Keratinocyte (primary cell): Measurements from ENCODE around the gene ERO1B.

Source experiments
- EZH2 ChIP-seq: IDR thresholded peaks from one replicate; pipeline ENCODE4 v1.6.1; 2012; ENCODE audit warnings: inconsistent platforms, mild to moderate bottlenecking, low read length, moderate library complexity
- TF ChIP-seq, protein P1 (sequence below), 3 experiments: IDR thresholded peaks in 1 of 3; conservative IDR thresholded peaks in 1 of 3; optimal IDR thresholded peaks in 1 of 3; 2 replicates in 2 of 3; 3 replicates in 1 of 3; pipeline versions ENCODE3 to v1.5.1; 2011; ENCODE audit warnings: low read length in 3 of 3, mild to moderate bottlenecking in 3 of 3, moderate library complexity in 2 of 3, control low read depth in 1 of 3, inconsistent platforms in 1 of 3; ENCODE audit not compliant: insufficient read depth in 2 of 3; ENCODE audit errors: extremely low read depth in 1 of 3

- TF ChIP-seq, protein P1, sequence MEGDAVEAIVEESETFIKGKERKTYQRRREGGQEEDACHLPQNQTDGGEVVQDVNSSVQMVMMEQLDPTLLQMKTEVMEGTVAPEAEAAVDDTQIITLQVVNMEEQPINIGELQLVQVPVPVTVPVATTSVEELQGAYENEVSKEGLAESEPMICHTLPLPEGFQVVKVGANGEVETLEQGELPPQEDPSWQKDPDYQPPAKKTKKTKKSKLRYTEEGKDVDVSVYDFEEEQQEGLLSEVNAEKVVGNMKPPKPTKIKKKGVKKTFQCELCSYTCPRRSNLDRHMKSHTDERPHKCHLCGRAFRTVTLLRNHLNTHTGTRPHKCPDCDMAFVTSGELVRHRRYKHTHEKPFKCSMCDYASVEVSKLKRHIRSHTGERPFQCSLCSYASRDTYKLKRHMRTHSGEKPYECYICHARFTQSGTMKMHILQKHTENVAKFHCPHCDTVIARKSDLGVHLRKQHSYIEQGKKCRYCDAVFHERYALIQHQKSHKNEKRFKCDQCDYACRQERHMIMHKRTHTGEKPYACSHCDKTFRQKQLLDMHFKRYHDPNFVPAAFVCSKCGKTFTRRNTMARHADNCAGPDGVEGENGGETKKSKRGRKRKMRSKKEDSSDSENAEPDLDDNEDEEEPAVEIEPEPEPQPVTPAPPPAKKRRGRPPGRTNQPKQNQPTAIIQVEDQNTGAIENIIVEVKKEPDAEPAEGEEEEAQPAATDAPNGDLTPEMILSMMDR (optimal IDR thresholded peaks at IDR 0.05 in 1 of 3, IDR thresholded peaks at IDR 0.05 in 1 of 3, conservative IDR thresholded peaks at IDR 0.05 in 1 of 3; ENCODE audit: extremely low read depth in 1 of 3, insufficient read depth in 2 of 3, low read length in 3 of 3): no peak
- TF ChIP-seq EZH2: no peak
These were observed 5.6 kb upstream of the ERO1B start for GRCh38 chr1:236287356-236287755.
